Mucosa of rectum (tissue), 2 donors: ENCODE measurements around the gene CCDC120.
A peak's percentile ranks its signal among the peaks of the same experiment; 100 is the strongest.

Source experiments
- H3K27ac ChIP-seq, 2 donors: one replicate each; pipeline ENCODE4 v1.7.0; 2013; ENCODE audit warnings: inconsistent platforms in 2 of 2, low read depth in 2 of 2, low read length in 2 of 2
- H3K27me3 ChIP-seq, 2 donors: one replicate each; pipeline ENCODE4 v1.7.0; 2013; ENCODE audit warnings: low read length in 2 of 2; ENCODE audit not compliant: control insufficient read depth in 2 of 2, insufficient read depth in 2 of 2
- H3K36me3 ChIP-seq, 2 donors: one replicate each; pipeline ENCODE4 v1.7.0; 2013; ENCODE audit warnings: low read length in 2 of 2; ENCODE audit not compliant: control insufficient read depth in 2 of 2, insufficient read depth in 2 of 2
- H3K4me1 ChIP-seq, 2 donors: one replicate each; pipeline ENCODE4 v1.7.0; 2013; ENCODE audit warnings: low read length in 2 of 2, mild to moderate bottlenecking in 1 of 2; ENCODE audit not compliant: control insufficient read depth in 2 of 2, insufficient read depth in 2 of 2
- H3K4me3 ChIP-seq, 2 donors: one replicate each; pipeline ENCODE4 v1.7.0; 2013; ENCODE audit warnings: low read length in 2 of 2
- H3K9ac ChIP-seq, 2 donors: one replicate each; pipeline ENCODE4 v1.7.0; 2013; ENCODE audit warnings: low read length in 2 of 2, low read depth in 1 of 2, mild to moderate bottlenecking in 1 of 2
- H3K9me3 ChIP-seq, 2 donors: one replicate each; pipeline ENCODE4 v1.7.0; 2013; ENCODE audit warnings: low read length in 2 of 2; ENCODE audit not compliant: control insufficient read depth in 2 of 2
- donor health status: healthy.
- donor health status: Normal muscosa, but diverticular disease.

CCDC120 gene

GRCh38 chrX:49058794-49059193, at the start of gene CCDC120:
Gene CCDC120, plus strand, starts transcription at chrX:49058999. Its CDS starts 3,043 bp downstream, at chrX:49062042.
- Histone ChIP-seq H3K4me1 (no peaks in the 10 kb centered on the region), H3K36me3 (peaks cover 0 to 2% of the 10 kb centered on the region in 2 donors), H3K27me3 (no peaks in the 10 kb centered on the region), H3K9ac (peak within 1 kb of the TSS; percentile 67 to 68), H3K4me3 (peak within 1 kb of the TSS; percentile 60 to 68), H3K27ac (peak within 1 kb of the TSS; percentile 82 to 84), H3K9me3 (no peaks in the 10 kb centered on the region)

- Histone ChIP-seq H3K36me3 (no peaks in the 10 kb centered on the region), H3K9ac (no peak overlapping the region)
Measured at GRCh38 chrX:49019050-49019449, 39.7 kb upstream of the CCDC120 start.

GRCh38 chrX:49019599-49020249, 39.1 kb upstream of the CCDC120 start:
- no peaks in the 10 kb centered on the region for H3K9me3 ChIP-seq
- H3K9ac ChIP-seq = no peak overlapping the region
- H3K27ac ChIP-seq = no peak overlapping the region
- H3K36me3 ChIP-seq = no peaks in the 10 kb centered on the region
- H3K4me3 ChIP-seq = no peak overlapping the region
- no peaks in the 10 kb centered on the region for H3K27me3 ChIP-seq
- H3K4me1 ChIP-seq = no peaks in the 10 kb centered on the region

More at GRCh38 chrX:49019050-49019449, 39.7 kb upstream of the CCDC120 start:
- Histone ChIP-seq H3K4me3 (no peak overlapping the region), H3K4me1 (no peaks in the 10 kb centered on the region), H3K27ac (no peak overlapping the region), H3K9me3 (no peaks in the 10 kb centered on the region), H3K27me3 (no peaks in the 10 kb centered on the region)

GRCh38 chrX:49029876-49030275, 28.9 kb upstream of the CCDC120 start:
- peaks cover 2 to 6% of the 10 kb centered on the region in 2 donors for H3K4me1 ChIP-seq
- no peaks in the 10 kb centered on the region for H3K27me3 ChIP-seq
- no peak overlapping the region for H3K9ac ChIP-seq
- H3K9me3 ChIP-seq = no peaks in the 10 kb centered on the region
- no peak overlapping the region for H3K27ac ChIP-seq
- no peak overlapping the region for H3K4me3 ChIP-seq
- peaks cover 7 to 19% of the 10 kb centered on the region in 2 donors for H3K36me3 ChIP-seq

- H3K9me3 ChIP-seq = no peaks in the 10 kb centered on the region
- H3K27me3 ChIP-seq = no peaks in the 10 kb centered on the region
- H3K9ac ChIP-seq = no peak overlapping the region
- H3K4me1 ChIP-seq = peaks cover 2 to 6% of the 10 kb centered on the region in 2 donors
- H3K36me3 ChIP-seq = peaks cover 7 to 19% of the 10 kb centered on the region in 2 donors
- no peak overlapping the region for H3K27ac ChIP-seq
- no peak overlapping the region for H3K4me3 ChIP-seq
Measured at GRCh38 chrX:49030283-49030682, 28.5 kb upstream of the CCDC120 start.

GRCh38 chrX:49037883-49038475, 20.8 kb upstream of the CCDC120 start:
- Histone ChIP-seq H3K4me3 (no peak overlapping the region), H3K9me3 (no peaks in the 10 kb centered on the region), H3K27me3 (no peaks in the 10 kb centered on the region), H3K36me3 (peaks cover 23% of the 10 kb centered on the region in 2 donors), H3K27ac (no peak overlapping the region), H3K9ac (no peak overlapping the region), H3K4me1 (peaks cover 7 to 10% of the 10 kb centered on the region in 2 donors)

GRCh38 chrX:49039598-49040375, 19.0 kb upstream of the CCDC120 start:
- Histone ChIP-seq H3K27ac (peak overlapping the region; percentile 31 to 62), H3K9ac (no peak overlapping the region), H3K9me3 (no peaks in the 10 kb centered on the region), H3K36me3 (peaks cover 8 to 17% of the 10 kb centered on the region in 2 donors), H3K4me3 (no peak overlapping the region), H3K27me3 (no peaks in the 10 kb centered on the region), H3K4me1 (peaks cover 7 to 10% of the 10 kb centered on the region in 2 donors)

- Histone ChIP-seq H3K4me1 (peaks cover 7 to 10% of the 10 kb centered on the region in 2 donors), H3K27ac (peak overlapping the region; percentile 4 to 50), H3K27me3 (no peaks in the 10 kb centered on the region), H3K36me3 (peaks cover 8 to 17% of the 10 kb centered on the region in 2 donors), H3K9ac (no peak overlapping the region), H3K4me3 (no peak overlapping the region), H3K9me3 (no peaks in the 10 kb centered on the region)
Measured at GRCh38 chrX:49040376-49040955, 18.3 kb upstream of the CCDC120 start.

GRCh38 chrX:49041744-49042580, 16.8 kb upstream of the CCDC120 start:
- Histone ChIP-seq H3K27me3 (no peaks in the 10 kb centered on the region), H3K4me3 (peak overlapping the region; percentile 66 to 73), H3K36me3 (peaks cover 8 to 15% of the 10 kb centered on the region in 2 donors), H3K9me3 (no peaks in the 10 kb centered on the region), H3K27ac (peak overlapping the region; percentile 85 to 87), H3K9ac (peak overlapping the region; percentile 54 to 89), H3K4me1 (peaks cover 7 to 10% of the 10 kb centered on the region in 2 donors)
